SK-N-SH (cell line): ENCODE data around the gene SDK1. TPM values are rescaled to one million over a fixed set of nuclear protein-coding genes. Genes with fewer than 3 reads are reported as not detected.

ENCODE experiments used
- CTCF ChIA-PET: fragments of 300-600, 350-600 bp; formaldehyde crosslinking; extraction: SDS; loops from one replicate; lab custom pipeline; 2021; lab: Yijun Ruan, JAX
- POLR2A ChIA-PET: fragments of 350-600 bp; sonication (Branson Sonifier 250); formaldehyde crosslinking; extraction: SDS; loops from one replicate; lab custom pipeline; 2020; ENCODE audit warnings: antibody characterized with exemption, inconsistent platforms; lab: Yijun Ruan, JAX
- DNase-seq: peaks from one replicate; pipeline ENCODE4 v3.0.0; 2012
- H2AFZ ChIP-seq: fragments of 200-600 bp; sonication (generic); 2 replicates; pipeline ENCODE4 v1.8.1; 2016; ENCODE audit warnings: antibody characterized with exemption, mild to moderate bottlenecking, low read depth
- H3F3A ChIP-seq: fragments of 200-600 bp; sonication (generic); replicated peaks from 2 replicates; pipeline ENCODE3; 2016; ENCODE audit warnings: antibody characterized with exemption, mild to moderate bottlenecking; ENCODE audit not compliant: insufficient read depth
- H3K27ac ChIP-seq, 2 experiments: fragments of 200-500 bp in 1 of 2; fragments of 200-600 bp in 1 of 2; sonication (Bioruptor generic) in 1 of 2; sonication (generic), shearing (Covaris generic) in 1 of 2; 2 replicates each; pipeline versions ENCODE4 v1.5.1 to v1.6.1; 2014 to 2016; ENCODE audit warnings: low read depth in 2 of 2, inconsistent platforms in 1 of 2, low read length in 1 of 2, mild to moderate bottlenecking in 1 of 2, mixed read lengths in 1 of 2
- H3K27me3 ChIP-seq: fragments of 200-600 bp; sonication (generic), shearing (Covaris generic); 2 replicates; pipeline ENCODE4 v1.6.1; 2016; ENCODE audit warnings: mixed run types; ENCODE audit not compliant: insufficient read depth
- H3K36me3 ChIP-seq, 2 experiments: fragments of 200-500 bp in 1 of 2; fragments of 200-600 bp in 1 of 2; sonication (Bioruptor generic) in 1 of 2; sonication (generic) in 1 of 2; replicated peaks in 1 of 2; 2 replicates each; pipeline versions ENCODE3 to v1.5.1; 2014 to 2016; ENCODE audit warnings: low read length in 1 of 2, mild to moderate bottlenecking in 1 of 2; ENCODE audit not compliant: insufficient read depth in 2 of 2, control insufficient read depth in 1 of 2
- H3K4me1 ChIP-seq, 2 experiments: fragments of 200-500 bp in 1 of 2; fragments of 200-600 bp in 1 of 2; sonication (Bioruptor generic) in 1 of 2; sonication (generic), shearing (Covaris generic) in 1 of 2; 2 replicates each; pipeline versions ENCODE4 v1.5.1 to v1.6.1; 2014 to 2016; ENCODE audit warnings: low read depth in 1 of 2, low read length in 1 of 2, mixed run types in 1 of 2; ENCODE audit not compliant: insufficient read depth in 2 of 2, control insufficient read depth in 1 of 2
- H3K4me2 ChIP-seq: fragments of 200-600 bp; sonication (generic), shearing (Covaris generic); 2 replicates; pipeline ENCODE4 v1.6.1; 2017; ENCODE audit warnings: mixed run types
- H3K4me3 ChIP-seq, 2 experiments: fragments of 200-500 bp in 1 of 2; fragments of 200-600 bp in 1 of 2; sonication (Bioruptor generic) in 1 of 2; sonication (generic), shearing (Covaris generic) in 1 of 2; 2 replicates each; pipeline versions ENCODE4 v1.5.1 to v1.8.1; 2014 to 2016; ENCODE audit warnings: low read depth in 2 of 2, inconsistent platforms in 1 of 2, low read length in 1 of 2, mild to moderate bottlenecking in 1 of 2, mixed read lengths in 1 of 2, moderate library complexity in 1 of 2
- H3K79me2 ChIP-seq: fragments of 200-600 bp; sonication (generic); 2 replicates; pipeline ENCODE4 v1.8.1; 2017; ENCODE audit warnings: mild to moderate bottlenecking; ENCODE audit not compliant: insufficient read depth
- H3K9ac ChIP-seq: fragments of 200-600 bp; sonication (generic); 2 replicates; pipeline ENCODE4 v1.6.1; 2017; ENCODE audit warnings: mixed run types
- H3K9me2 ChIP-seq: fragments of 200-600 bp; sonication (generic); 2 replicates; pipeline ENCODE4 v1.6.1; 2017; ENCODE audit warnings: mixed run types
- H3K9me3 ChIP-seq: fragments of 200-600 bp; sonication (generic); 2 replicates; pipeline ENCODE4 v1.6.1; 2017; ENCODE audit warnings: mixed run types, mild to moderate bottlenecking, moderate library complexity
- H4K20me1 ChIP-seq: fragments of 200-600 bp; sonication (generic); 2 replicates; pipeline ENCODE4 v1.6.1; 2017; ENCODE audit warnings: mild to moderate bottlenecking, mixed run types; ENCODE audit not compliant: insufficient read depth
- CHD2 ChIP-seq: fragments of 150-350 bp; IDR thresholded peaks from 2 replicates; pipeline ENCODE4 v1.6.1; 2018; ENCODE audit warnings: low read length; ENCODE audit not compliant: partially characterized antibody
- ELF1 ChIP-seq: IDR thresholded peaks from 2 replicates; pipeline ENCODE4 v1.4.0; 2012
- EZH2phosphoT487 ChIP-seq: fragments of 200-600 bp; sonication (generic); IDR thresholded peaks from 2 replicates; pipeline ENCODE4 v1.6.1; 2017; ENCODE audit warnings: low read depth, mixed run types, mild to moderate bottlenecking, antibody characterized with exemption, moderate library complexity, borderline replicate concordance
- FOSL2 ChIP-seq: IDR thresholded peaks from 2 replicates; pipeline ENCODE4 v1.4.0; 2012; ENCODE audit warnings: low read depth, mild to moderate bottlenecking, moderate library complexity, borderline replicate concordance
- FOXJ3 ChIP-seq: sonication (generic); formaldehyde crosslinking; IDR thresholded peaks from 2 replicates; pipeline ENCODE4 v1.5.1; 2020; ENCODE audit warnings: mild to moderate bottlenecking, missing genetic modification reagents
- GATA2 ChIP-seq: sonication (generic); formaldehyde crosslinking; IDR thresholded peaks from 2 replicates; pipeline ENCODE4 v1.5.0; 2020; ENCODE audit warnings: mild to moderate bottlenecking, missing genetic modification reagents
- NFIC ChIP-seq: IDR thresholded peaks from 2 replicates; pipeline ENCODE4 v1.4.0; 2012; ENCODE audit warnings: borderline replicate concordance
- NRF1 ChIP-seq: IDR thresholded peaks from 2 replicates; pipeline ENCODE4 v1.6.1; 2012; ENCODE audit warnings: low read depth, mild to moderate bottlenecking, low read length
- POLR2AphosphoS5 ChIP-seq: IDR thresholded peaks from 2 replicates; pipeline ENCODE4 v1.6.1; 2012; ENCODE audit warnings: low read depth, low read length
- RCOR1 ChIP-seq: fragments of 150-350 bp; IDR thresholded peaks from 2 replicates; pipeline ENCODE4 v1.6.1; 2017; ENCODE audit warnings: antibody characterized with exemption, low read length
- USF1 ChIP-seq: IDR thresholded peaks from 2 replicates; pipeline ENCODE4 v1.4.0; 2012; ENCODE audit warnings: low read depth, borderline replicate concordance
- USF2 ChIP-seq: fragments of 150-350 bp; IDR thresholded peaks from 2 replicates; pipeline ENCODE4 v1.6.1; 2017; ENCODE audit warnings: antibody characterized with exemption, low read length, low read depth, borderline replicate concordance
- YY1 ChIP-seq: IDR thresholded peaks from 2 replicates; pipeline ENCODE4 v1.4.0; 2012; ENCODE audit warnings: low read depth, mild to moderate bottlenecking
- WGBS: methylation state at CpG from one replicate; pipeline ENCODE4 v1.1.6; 2017; ENCODE audit warnings: low lambda C conversion rate; 5-methylcytosine and 5-hydroxymethylcytosine counted together
- polyA plus RNA-seq, 3 experiments: library from polyadenylated mRNA; depleted of rRNA; stranded (reverse); fragments of >200 nt; gene quantifications; 2 replicates each; pipeline ENCODE4 v1.2.3, GENCODE V29; 2012

The SDK1 gene
- polyA plus RNA-seq, 1 of the 3 experiments (the other 2 are of a cell fraction): 1.2 TPM

GRCh38 chr7:3274131-3274530 is 26.9 kb upstream of the SDK1 start:
- no peak for DNase-seq
- CTCF ChIA-PET: interaction anchor here (1.2 to 3.3 kb wide), 6 partner anchors 9 to 119 kb away, joined by 3 to 13 read pairs (median 5); partner anchors contain the start of gene SDK1
- no peak overlapping the region for H3K4me2 ChIP-seq
- no peaks in the 10 kb centered on the region for H3K27me3 ChIP-seq
- POLR2A ChIA-PET: interaction anchor here (1.4 kb wide), 1 partner anchor 28 kb away, joined by 5 read pairs; no protein-coding TSS in a partner anchor
- no peaks in the 10 kb centered on the region for H4K20me1 ChIP-seq
- H2AFZ ChIP-seq: no peak overlapping the region
- H3K9me2 ChIP-seq: no peaks in the 10 kb centered on the region
- no peaks in the 10 kb centered on the region for H3K9me3 ChIP-seq
- no peak for TF ChIP-seq GATA2 (CRISPR knock-in tag)
- no peak for TF ChIP-seq NFIC
- no peak for TF ChIP-seq EZH2phosphoT487
- TF ChIP-seq USF1: no peak
- TF ChIP-seq, all 33 proteins: peak for 0
- H3K4me1 ChIP-seq: peaks cover 0 to 5% of the 10 kb centered on the region in 2 experiments; a peak in 1 of 4 replicates
- no peak overlapping the region for H3K27ac ChIP-seq
- H3K4me3 ChIP-seq: no peak overlapping the region
- no peak overlapping the region for H3K9ac ChIP-seq
- H3K79me2 ChIP-seq: no peaks in the 10 kb centered on the region
- H3K36me3 ChIP-seq: no peaks in the 10 kb centered on the region
- H3F3A ChIP-seq: no peaks in the 10 kb centered on the region
- 42% methylated on average over 1 of the region's 1 CpG for WGBS

GRCh38 chr7:3277604-3278572 is 23.2 kb upstream of the SDK1 start:
- H3K79me2 ChIP-seq: no peaks in the 10 kb centered on the region
- H3K4me3 ChIP-seq: no peak overlapping the region
- no peaks in the 10 kb centered on the region for H3K27me3 ChIP-seq
- no peak overlapping the region for H2AFZ ChIP-seq
- H3K4me1 ChIP-seq: peaks cover 0 to 2% of the 10 kb centered on the region in 2 experiments; a peak in 1 of 4 replicates
- H3K4me2 ChIP-seq: no peak overlapping the region
- POLR2A ChIA-PET: interaction anchor here (0.6 kb wide), 1 partner anchor 243 kb away, joined by 3 read pairs; no protein-coding TSS in a partner anchor
- no peaks in the 10 kb centered on the region for H3K9me2 ChIP-seq
- no peaks in the 10 kb centered on the region for H3F3A ChIP-seq
- 30% methylated on average over 4 of the region's 4 CpGs for WGBS
- no peaks in the 10 kb centered on the region for H3K9me3 ChIP-seq
- no peak overlapping the region for H3K9ac ChIP-seq
- no peaks in the 10 kb centered on the region for H3K36me3 ChIP-seq
- TF ChIP-seq YY1: no peak
- TF ChIP-seq GATA2 (CRISPR knock-in tag): peak; percentile 41; the same call in 1 of the 2 replicates
- H3K27ac ChIP-seq: no peak overlapping the region
- no peak for DNase-seq
- no peaks in the 10 kb centered on the region for H4K20me1 ChIP-seq
- CTCF ChIA-PET: no interaction called here

GRCh38 chr7:3279147-3279818 is 21.8 kb upstream of the SDK1 start:
- WGBS: 66% methylated on average over 3 of the region's 3 CpGs
- CTCF ChIA-PET: no interaction called here
- no peak overlapping the region for H3K9ac ChIP-seq
- TF ChIP-seq NRF1 (no peak), USF2 (no peak), NFIC (no peak), ELF1 (no peak), POLR2AphosphoS5 (no peak), YY1 (no peak), FOSL2 (no peak), GATA2 (CRISPR knock-in tag) (no peak), CHD2 (no peak), RCOR1 (no peak), FOXJ3 (no peak)
- TF ChIP-seq, all 33 proteins: peak for 0
- H3K36me3 ChIP-seq: no peaks in the 10 kb centered on the region
- H3K9me3 ChIP-seq: no peaks in the 10 kb centered on the region
- no peak for DNase-seq
- H3K4me1 ChIP-seq: no peaks in the 10 kb centered on the region
- H2AFZ ChIP-seq: no peak overlapping the region
- H3K9me2 ChIP-seq: no peaks in the 10 kb centered on the region
- no peaks in the 10 kb centered on the region for H4K20me1 ChIP-seq
- no peaks in the 10 kb centered on the region for H3K27me3 ChIP-seq
- POLR2A ChIA-PET: no interaction called here
- H3K4me2 ChIP-seq: no peak overlapping the region
- H3F3A ChIP-seq: no peaks in the 10 kb centered on the region
- no peaks in the 10 kb centered on the region for H3K79me2 ChIP-seq
- H3K4me3 ChIP-seq: no peak overlapping the region
- no peak overlapping the region for H3K27ac ChIP-seq
